Thoracic aorta (tissue), 2 donors: ENCODE measurements around the gene UXT. TPM values are rescaled to one million over a fixed set of nuclear protein-coding genes. Genes with fewer than 3 reads are reported as not detected.

Experiments used
- ATAC-seq: fragments of 150-250 bp; one replicate; pipeline ENCODE4 v1.8.0; 2017; ENCODE audit warnings: low read depth; ENCODE audit not compliant: insufficient number of reproducible peaks, low FRiP score
- DNase-seq: peaks from one replicate; pipeline ENCODE4 v3.0.0-alpha.2; 2020; ENCODE audit warnings: low spot score
- H3K27ac ChIP-seq, 2 donors: fragments of 200-600 bp; sonication (generic); 1 replicate in 1 of 2; 2 replicates in 1 of 2; pipeline ENCODE4 v1.5.1; 2016; ENCODE audit warnings: mild to moderate bottlenecking in 2 of 2, moderate library complexity in 2 of 2
- H3K27me3 ChIP-seq: fragments of 200-600 bp; sonication (generic); replicated peaks from 2 replicates; pipeline ENCODE4 v1.6.0; 2016; ENCODE audit warnings: mild to moderate bottlenecking; ENCODE audit not compliant: insufficient read depth
- H3K36me3 ChIP-seq: fragments of 200-600 bp; sonication (generic); one replicate; pipeline ENCODE4 v1.5.1; 2016
- H3K4me1 ChIP-seq, 2 donors: fragments of 200-600 bp; sonication (generic); 1 replicate in 1 of 2; 2 replicates in 1 of 2; pipeline versions ENCODE4 v1.5.1 to v1.6.0; 2016; ENCODE audit warnings: low read depth in 2 of 2, mild to moderate bottlenecking in 1 of 2; ENCODE audit not compliant: control insufficient read depth in 1 of 2
- H3K4me3 ChIP-seq: fragments of 200-600 bp; sonication (generic); 2 replicates; pipeline ENCODE4 v1.5.1; 2016; ENCODE audit warnings: mild to moderate bottlenecking
- H3K9me3 ChIP-seq: fragments of 200-600 bp; sonication (generic); 2 replicates; pipeline ENCODE4 v1.5.1; 2016
- total RNA-seq, 2 donors: library from RNA; depleted of rRNA; stranded (reverse); fragments of >200 nt; gene quantifications; one replicate each; pipeline versions ENCODE4 v1.1.0 to v1.2.3, GENCODE V29; 2016
- TF ChIP-seq, protein P1 (sequence below): fragments of 200-600 bp; sonication (generic); IDR thresholded peaks from one replicate; pipeline ENCODE4 v1.5.1; 2019; ENCODE audit warnings: antibody characterized with exemption

The UXT gene
- total RNA-seq, 2 donors from 2014 or later, result 71.8 to 124 TPM

DNA sequence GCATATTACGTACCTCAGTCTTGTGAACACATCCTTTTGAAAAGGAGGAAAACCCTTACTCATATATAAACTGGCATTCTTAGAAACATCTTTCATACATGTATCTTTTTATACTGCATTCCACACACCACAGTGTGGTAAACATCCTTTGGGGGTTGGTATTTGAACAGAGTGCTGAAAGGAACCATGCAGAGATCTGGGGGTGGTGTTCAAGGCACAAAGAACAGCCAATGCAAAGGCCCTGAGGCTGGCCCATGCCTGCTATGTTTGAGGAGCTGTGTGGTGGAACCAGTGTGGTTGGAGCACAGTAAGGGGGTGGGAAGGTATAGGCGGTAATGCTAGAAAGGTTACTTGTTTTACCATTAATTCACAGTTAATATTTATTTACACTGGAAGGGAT is 10.6 kb downstream of the UXT start:
- Histone ChIP-seq H3K4me3 (no peak overlapping the region), H3K4me1 (peaks cover 6 to 26% of the 10 kb centered on the region in 2 donors), H3K27ac (no peak overlapping the region), H3K9me3 (no peaks in the 10 kb centered on the region), H3K27me3 (no peaks in the 10 kb centered on the region), H3K36me3 (no peaks in the 10 kb centered on the region)
- TF ChIP-seq, protein P1, sequence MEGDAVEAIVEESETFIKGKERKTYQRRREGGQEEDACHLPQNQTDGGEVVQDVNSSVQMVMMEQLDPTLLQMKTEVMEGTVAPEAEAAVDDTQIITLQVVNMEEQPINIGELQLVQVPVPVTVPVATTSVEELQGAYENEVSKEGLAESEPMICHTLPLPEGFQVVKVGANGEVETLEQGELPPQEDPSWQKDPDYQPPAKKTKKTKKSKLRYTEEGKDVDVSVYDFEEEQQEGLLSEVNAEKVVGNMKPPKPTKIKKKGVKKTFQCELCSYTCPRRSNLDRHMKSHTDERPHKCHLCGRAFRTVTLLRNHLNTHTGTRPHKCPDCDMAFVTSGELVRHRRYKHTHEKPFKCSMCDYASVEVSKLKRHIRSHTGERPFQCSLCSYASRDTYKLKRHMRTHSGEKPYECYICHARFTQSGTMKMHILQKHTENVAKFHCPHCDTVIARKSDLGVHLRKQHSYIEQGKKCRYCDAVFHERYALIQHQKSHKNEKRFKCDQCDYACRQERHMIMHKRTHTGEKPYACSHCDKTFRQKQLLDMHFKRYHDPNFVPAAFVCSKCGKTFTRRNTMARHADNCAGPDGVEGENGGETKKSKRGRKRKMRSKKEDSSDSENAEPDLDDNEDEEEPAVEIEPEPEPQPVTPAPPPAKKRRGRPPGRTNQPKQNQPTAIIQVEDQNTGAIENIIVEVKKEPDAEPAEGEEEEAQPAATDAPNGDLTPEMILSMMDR, result no peak
- DNase-seq, result no peak
- no peak for ATAC-seq

DNA sequence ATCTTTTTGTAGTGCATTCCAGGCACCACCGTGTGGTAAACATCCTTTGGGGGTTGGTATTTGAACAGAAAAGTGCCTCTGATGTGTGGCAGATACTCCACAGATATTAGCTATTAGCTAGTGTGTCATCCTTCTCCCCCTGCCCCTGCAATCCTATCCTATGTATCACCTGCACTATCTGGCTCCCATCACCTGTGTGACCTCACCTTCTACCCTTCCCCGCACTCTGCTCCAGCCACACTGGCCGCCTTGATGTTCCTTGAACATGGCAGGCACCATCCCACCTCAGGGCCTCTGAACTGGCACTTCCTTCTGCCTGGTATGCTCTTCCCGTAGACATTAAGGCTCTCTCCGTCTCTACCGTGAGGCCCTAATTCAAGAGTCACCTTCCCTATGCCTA is 12.3 kb downstream of the UXT start:
- H3K27ac ChIP-seq, result no peak overlapping the region
- H3K9me3 ChIP-seq, result no peaks in the 10 kb centered on the region
- ATAC-seq, result no peak
- H3K36me3 ChIP-seq, result no peaks in the 10 kb centered on the region
- no peaks in the 10 kb centered on the region for H3K27me3 ChIP-seq
- TF ChIP-seq, protein P1, result no peak
- no peak overlapping the region for H3K4me3 ChIP-seq
- no peak for DNase-seq
- peaks cover 6 to 23% of the 10 kb centered on the region in 2 donors for H3K4me1 ChIP-seq

DNA sequence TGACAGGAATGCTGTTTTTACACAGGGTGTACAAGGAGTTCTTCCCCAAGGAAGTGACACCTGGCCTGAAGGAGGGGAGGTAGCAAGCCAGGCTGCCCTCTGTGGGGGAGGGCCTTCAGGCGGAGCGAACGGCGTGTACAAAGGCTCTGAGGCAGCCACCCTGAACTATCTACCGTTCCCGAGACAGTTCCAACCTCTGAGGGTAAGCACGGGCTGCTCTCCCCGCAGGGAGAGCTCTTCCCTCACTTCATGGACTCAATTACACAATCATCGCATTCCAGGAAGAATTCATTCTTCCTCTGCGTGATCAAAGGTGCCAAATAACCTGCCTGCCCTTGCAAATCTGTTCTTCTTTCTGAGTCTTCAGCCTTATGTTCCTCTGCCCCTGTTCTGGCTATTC is 13.4 kb downstream of the UXT start:
- ATAC-seq (no peak), DNase-seq (no peak)
- no peak overlapping the region for H3K27ac ChIP-seq
- H3K4me3 ChIP-seq, result no peak overlapping the region
- TF ChIP-seq, protein P1, result no peak
- no peaks in the 10 kb centered on the region for H3K27me3 ChIP-seq
- no peaks in the 10 kb centered on the region for H3K9me3 ChIP-seq
- H3K36me3 ChIP-seq, result no peaks in the 10 kb centered on the region
- H3K4me1 ChIP-seq, result peaks cover 6 to 17% of the 10 kb centered on the region in 2 donors

DNA sequence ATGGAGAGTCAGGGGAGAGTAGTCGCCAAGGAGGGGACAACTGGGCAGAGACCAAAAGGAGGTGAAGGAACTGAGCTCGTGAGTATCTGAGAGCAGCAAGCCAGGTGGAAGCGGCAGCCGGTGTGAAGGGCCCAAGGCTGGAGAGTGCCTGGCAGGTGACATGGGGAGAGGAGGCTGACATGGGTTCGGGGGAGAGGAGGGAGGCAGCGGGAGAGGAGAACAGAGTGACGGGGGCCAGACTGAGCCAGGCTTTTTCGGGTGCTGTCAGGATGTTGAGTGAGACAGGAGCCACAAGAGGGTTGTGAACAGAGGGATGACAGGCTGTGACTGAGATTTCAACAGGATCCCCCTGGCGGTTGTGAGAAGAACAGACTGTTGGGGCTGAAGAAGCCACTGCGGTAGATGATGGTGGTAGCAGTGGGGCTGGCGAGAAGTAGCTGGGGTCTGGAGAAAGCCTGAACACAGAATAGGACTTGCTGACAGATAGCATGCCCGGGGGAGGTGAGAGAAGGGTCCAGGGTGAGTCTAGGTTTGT is 14.4 kb downstream of the UXT start:
- no peak for ATAC-seq
- DNase-seq, result no peak
- no peak overlapping the region for H3K27ac ChIP-seq

DNA sequence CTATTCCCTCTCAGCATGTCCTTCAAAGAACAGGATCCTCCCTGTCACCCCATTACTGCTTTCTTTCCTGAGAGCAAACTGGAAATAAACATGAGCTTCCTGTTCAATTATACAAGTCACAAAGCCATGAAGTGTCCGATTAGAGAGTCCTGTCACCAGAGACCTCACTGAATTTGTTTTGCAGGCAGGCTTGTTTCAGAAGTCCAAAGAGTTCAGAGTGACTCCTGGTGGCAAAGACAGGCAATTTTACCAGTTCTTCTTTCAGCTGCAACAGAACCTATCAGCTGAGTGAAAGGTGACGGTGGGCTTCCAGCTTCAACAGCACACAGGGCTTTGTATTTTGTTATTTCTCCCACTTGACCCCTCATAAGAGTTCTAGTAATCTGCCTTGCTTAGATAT is 15.1 kb downstream of the UXT start:
- Histone ChIP-seq H3K9me3 (no peaks in the 10 kb centered on the region), H3K4me1 (peaks cover 2 to 11% of the 10 kb centered on the region in 2 donors), H3K36me3 (peaks cover 5% of the 10 kb centered on the region), H3K27me3 (no peaks in the 10 kb centered on the region), H3K27ac (no peak overlapping the region), H3K4me3 (no peak overlapping the region)
- no peak for DNase-seq
- TF ChIP-seq, protein P1, result no peak
- no peak for ATAC-seq

More for the DNA sequence above, 14.4 kb downstream of the UXT start:
- TF ChIP-seq, protein P1, result peak; percentile 38
- Histone ChIP-seq H3K4me1 (peaks cover 6 to 17% of the 10 kb centered on the region in 2 donors), H3K36me3 (peaks cover under 1% of the 10 kb centered on the region), H3K9me3 (no peaks in the 10 kb centered on the region), H3K4me3 (no peak overlapping the region), H3K27me3 (no peaks in the 10 kb centered on the region)
